ENCODE data around the gene ECI1. TPM values are rescaled to one million over a fixed set of nuclear protein-coding genes. Genes with fewer than 3 reads are reported as not detected.

ECI1 gene
- total RNA-seq, 2 experiments from 2014 or later = 10.1 to 12.5 TPM

DNA sequence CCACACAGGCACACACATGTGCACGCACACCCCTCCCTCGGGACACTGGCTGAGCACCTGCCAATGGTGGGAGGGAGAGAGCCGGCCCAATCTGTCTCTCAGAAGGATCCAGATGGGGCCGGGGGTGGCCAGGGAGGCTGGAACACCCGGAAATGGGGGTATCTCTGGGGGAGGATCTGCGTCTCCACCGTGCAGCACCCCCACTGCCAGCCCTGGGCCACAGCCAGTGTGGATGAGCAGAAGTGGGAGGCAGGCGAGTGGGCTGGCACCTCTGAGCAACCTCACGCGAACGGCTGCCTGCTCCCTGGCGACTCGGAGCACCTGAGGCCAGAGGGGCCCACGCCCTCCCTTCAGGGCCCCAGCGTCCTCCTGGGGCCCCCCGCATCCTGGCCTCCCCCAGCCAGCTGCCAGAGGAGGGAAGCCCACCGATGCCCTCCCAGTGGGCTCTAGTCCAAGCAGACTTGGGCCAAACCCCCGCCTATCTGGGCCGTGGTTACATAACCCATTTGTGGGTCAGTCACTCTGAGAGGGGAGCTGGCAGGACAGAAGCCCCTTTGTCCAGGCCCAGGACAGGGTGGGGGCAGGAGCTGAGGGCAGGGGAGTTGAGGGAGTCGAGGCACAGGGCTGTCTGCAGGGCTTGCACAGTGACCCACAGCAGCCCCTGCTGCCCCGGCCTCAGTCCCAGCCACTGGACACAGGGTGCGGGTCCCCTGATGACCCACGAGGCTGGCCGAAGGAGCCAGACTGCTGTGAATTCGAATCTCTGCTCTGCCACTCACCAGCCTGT lies 60.5 kb downstream of the ECI1 start:
- Mint-ChIP-seq H3K27ac (no peak overlapping the region), H3K27me3 (peaks cover 7% of the 10 kb centered on the region), H3K9me3 (no peaks in the 10 kb centered on the region), H3K4me3 (no peak overlapping the region), H3K36me3 (ENCODE audit: low read depth) (no peaks in the 10 kb centered on the region), H3K4me1 (ENCODE audit: low read depth) (peaks cover 6% of the 10 kb centered on the region)
- intact Hi-C loops (cut with DNase I, micrococcal nuclease) = loop anchor here in 1 of 2 experiments (10.0 kb wide), 1 partner anchor 144 kb away; no protein-coding TSS in a partner anchor
- Histone ChIP-seq H3K27me3 (ENCODE audit: control insufficient read depth in 1 of 2, insufficient read depth in 2 of 2, low read length in 2 of 2) (peaks cover 13 to 15% of the 10 kb centered on the region in 2 experiments), H3K27ac (ENCODE audit: low read depth in 1 of 2, low read length in 2 of 2) (no peak overlapping the region), H3K4me3 (ENCODE audit: low read length) (no peak overlapping the region), H3K36me3 (ENCODE audit: insufficient read depth, low read length) (no peaks in the 10 kb centered on the region), H3K4me1 (ENCODE audit: insufficient read depth, low read length) (peaks cover 14% of the 10 kb centered on the region), H3K9me3 (ENCODE audit: control insufficient read depth in 1 of 2, insufficient read depth in 1 of 2, low read length in 2 of 2) (peaks cover 0 to 16% of the 10 kb centered on the region in 2 experiments)
- TF ChIP-seq, protein P1, sequence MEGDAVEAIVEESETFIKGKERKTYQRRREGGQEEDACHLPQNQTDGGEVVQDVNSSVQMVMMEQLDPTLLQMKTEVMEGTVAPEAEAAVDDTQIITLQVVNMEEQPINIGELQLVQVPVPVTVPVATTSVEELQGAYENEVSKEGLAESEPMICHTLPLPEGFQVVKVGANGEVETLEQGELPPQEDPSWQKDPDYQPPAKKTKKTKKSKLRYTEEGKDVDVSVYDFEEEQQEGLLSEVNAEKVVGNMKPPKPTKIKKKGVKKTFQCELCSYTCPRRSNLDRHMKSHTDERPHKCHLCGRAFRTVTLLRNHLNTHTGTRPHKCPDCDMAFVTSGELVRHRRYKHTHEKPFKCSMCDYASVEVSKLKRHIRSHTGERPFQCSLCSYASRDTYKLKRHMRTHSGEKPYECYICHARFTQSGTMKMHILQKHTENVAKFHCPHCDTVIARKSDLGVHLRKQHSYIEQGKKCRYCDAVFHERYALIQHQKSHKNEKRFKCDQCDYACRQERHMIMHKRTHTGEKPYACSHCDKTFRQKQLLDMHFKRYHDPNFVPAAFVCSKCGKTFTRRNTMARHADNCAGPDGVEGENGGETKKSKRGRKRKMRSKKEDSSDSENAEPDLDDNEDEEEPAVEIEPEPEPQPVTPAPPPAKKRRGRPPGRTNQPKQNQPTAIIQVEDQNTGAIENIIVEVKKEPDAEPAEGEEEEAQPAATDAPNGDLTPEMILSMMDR (IDR thresholded peaks at IDR 0.05) = no peak
- DNase-seq (no peak), ATAC-seq (ENCODE audit: poor library complexity) (no peak)
- ChIA-PET POLR2A (no interaction called here), CTCF (no interaction called here)

DNA sequence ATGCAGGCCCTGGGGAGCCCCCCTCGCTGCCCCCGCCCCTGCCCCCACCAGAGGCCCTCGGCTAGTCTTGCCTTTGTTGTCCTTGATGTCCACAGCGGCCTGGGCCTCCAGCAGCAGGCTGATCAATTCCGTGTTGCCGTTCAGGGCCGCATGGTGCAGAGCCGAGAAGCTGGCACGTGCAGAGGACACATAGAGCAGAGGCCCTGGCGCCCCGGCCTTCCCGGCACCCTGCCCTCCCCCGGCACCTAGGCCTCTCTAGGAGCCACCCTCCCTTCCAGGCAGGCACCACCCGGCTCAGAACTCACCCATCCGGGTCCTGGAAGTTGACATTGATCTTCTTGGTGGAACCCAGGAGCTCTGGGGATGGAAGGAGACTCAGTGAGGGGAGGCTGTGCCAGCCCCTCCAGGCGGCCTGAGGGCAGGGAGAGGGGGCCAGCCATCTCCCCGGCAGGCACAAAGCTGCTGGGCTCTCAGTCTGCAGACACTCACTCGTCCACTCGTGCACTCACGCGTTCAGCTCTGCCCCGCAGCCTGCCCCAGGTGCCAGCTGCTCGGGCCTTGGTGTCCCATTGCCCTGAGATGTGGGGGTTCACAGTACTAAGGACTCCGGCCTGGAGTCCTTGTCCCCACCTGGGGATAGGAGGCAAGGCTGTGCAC lies 61.3 kb downstream of the ECI1 start:
- Histone ChIP-seq H3K9me3 (ENCODE audit: control insufficient read depth in 1 of 2, insufficient read depth in 1 of 2, low read length in 2 of 2) (peaks cover 0 to 10% of the 10 kb centered on the region in 2 experiments), H3K36me3 (ENCODE audit: insufficient read depth, low read length) (no peaks in the 10 kb centered on the region), H3K27ac (ENCODE audit: low read depth in 1 of 2, low read length in 2 of 2) (no peak overlapping the region), H3K4me1 (ENCODE audit: insufficient read depth, low read length) (peaks cover 7% of the 10 kb centered on the region), H3K4me3 (ENCODE audit: low read length) (no peak overlapping the region), H3K27me3 (ENCODE audit: control insufficient read depth in 1 of 2, insufficient read depth in 2 of 2, low read length in 2 of 2) (peaks cover 5 to 8% of the 10 kb centered on the region in 2 experiments)
- POLR2A ChIA-PET = no interaction called here
- Mint-ChIP-seq H3K4me3 (no peak overlapping the region), H3K4me1 (ENCODE audit: low read depth) (peaks cover 5% of the 10 kb centered on the region), H3K36me3 (ENCODE audit: low read depth) (no peaks in the 10 kb centered on the region), H3K27me3 (peaks cover 6% of the 10 kb centered on the region), H3K9me3 (no peaks in the 10 kb centered on the region), H3K27ac (no peak overlapping the region)
- CTCF ChIA-PET = no interaction called here
- intact Hi-C loops (cut with DNase I, micrococcal nuclease) = loop anchor here in 1 of 2 experiments (10.0 kb wide), 1 partner anchor 145 kb away; no protein-coding TSS in a partner anchor
- ATAC-seq (ENCODE audit: poor library complexity) (no peak), DNase-seq (no peak)
- TF ChIP-seq, protein P1 (IDR thresholded peaks at IDR 0.05) = no peak

Small RNA genes lying within 50 kb of the gene (microRNA-seq; reads per million reads assigned to microRNA genes)
- gene MIR3677 (ENCODE audit: borderline microRNAs expressed, borderline replicate concordance) = not detected
- not detected for gene MIR4717 (ENCODE audit: borderline microRNAs expressed, borderline replicate concordance)

Other genes with a start within 250 kb of the ECI1 start
- 10 to 100 TPM; 39.7 to 43.6 TPM for gene ZNF598, start 241.8 kb downstream of the ECI1 start, total RNA-seq
- gene NPW, start 231.8 kb downstream of the ECI1 start, total RNA-seq = under 1 TPM in 1 of 2 experiments, not detected in 1; 0.80 TPM
- gene NHERF2, start 224.7 kb downstream of the ECI1 start, total RNA-seq = 1 to 10 TPM; 1.9 to 2.0 TPM
- 1 to 10 TPM; 2.7 to 2.9 TPM for gene NTHL1, start 203.8 kb downstream of the ECI1 start, total RNA-seq
- 10 to 100 TPM; 83.0 to 85.0 TPM for gene TSC2, start 203.6 kb downstream of the ECI1 start, total RNA-seq
- 10 to 100 TPM; 80.3 to 85.6 TPM for gene PKD1, start 115.7 kb downstream of the ECI1 start, total RNA-seq
- gene RAB26, start 103.0 kb downstream of the ECI1 start, total RNA-seq = not detected
- gene TRAF7, start 95.8 kb downstream of the ECI1 start, total RNA-seq = 10 to 100 TPM; 19.9 to 24.0 TPM
- under 1 TPM in 1 of 2 experiments, not detected in 1; 0.06 TPM for gene CASKIN1, start 55.0 kb downstream of the ECI1 start, total RNA-seq
- gene MLST8, start 46.1 kb downstream of the ECI1 start, total RNA-seq = 10 to 100 TPM; 22.9 to 26.4 TPM
- gene BRICD5, start 40.7 kb downstream of the ECI1 start, total RNA-seq = 1 to 10 TPM; 4.2 to 5.0 TPM
- gene PGP, start 36.7 kb downstream of the ECI1 start, total RNA-seq = 1 to 10 TPM; 8.1 to 8.5 TPM
- gene E4F1, start 28.0 kb downstream of the ECI1 start, total RNA-seq = 10 to 100 TPM; 31.8 to 33.8 TPM
- under 1 TPM; 0.22 to 0.36 TPM for gene DNASE1L2, start 15.1 kb downstream of the ECI1 start, total RNA-seq
- gene RNPS1, start 16.5 kb upstream of the ECI1 start, total RNA-seq = 100 to 1,000 TPM; 211 to 214 TPM
- 1 to 10 TPM; 7.0 to 7.7 TPM for gene ABCA3, start 89.1 kb upstream of the ECI1 start, total RNA-seq
- gene CCNF, start 177.9 kb upstream of the ECI1 start, total RNA-seq = 1 to 10 TPM in 1 of 2 experiments, under 1 TPM in 1; 0.81 to 1.3 TPM
- under 1 TPM; 0.17 to 0.27 TPM for gene TEDC2, start 208.5 kb upstream of the ECI1 start, total RNA-seq
- gene NTN3, start 219.7 kb upstream of the ECI1 start, total RNA-seq = not detected
- gene TBC1D24, start 223.5 kb upstream of the ECI1 start, total RNA-seq = 1 to 10 TPM; 1.2 to 2.1 TPM

Measured in CD4-positive, alpha-beta T cell (primary cell).